ENCODE measurements around the gene PTPDC1. TPM values are rescaled to one million over a fixed set of nuclear protein-coding genes. Genes with fewer than 3 reads are reported as not detected.
A peak's percentile ranks its signal among the peaks of the same experiment; 100 is the strongest.

PTPDC1 gene
- total and polyA plus RNA-seq, 4 donors = 9.3 to 27.0 (median 11.2) TPM

DNA sequence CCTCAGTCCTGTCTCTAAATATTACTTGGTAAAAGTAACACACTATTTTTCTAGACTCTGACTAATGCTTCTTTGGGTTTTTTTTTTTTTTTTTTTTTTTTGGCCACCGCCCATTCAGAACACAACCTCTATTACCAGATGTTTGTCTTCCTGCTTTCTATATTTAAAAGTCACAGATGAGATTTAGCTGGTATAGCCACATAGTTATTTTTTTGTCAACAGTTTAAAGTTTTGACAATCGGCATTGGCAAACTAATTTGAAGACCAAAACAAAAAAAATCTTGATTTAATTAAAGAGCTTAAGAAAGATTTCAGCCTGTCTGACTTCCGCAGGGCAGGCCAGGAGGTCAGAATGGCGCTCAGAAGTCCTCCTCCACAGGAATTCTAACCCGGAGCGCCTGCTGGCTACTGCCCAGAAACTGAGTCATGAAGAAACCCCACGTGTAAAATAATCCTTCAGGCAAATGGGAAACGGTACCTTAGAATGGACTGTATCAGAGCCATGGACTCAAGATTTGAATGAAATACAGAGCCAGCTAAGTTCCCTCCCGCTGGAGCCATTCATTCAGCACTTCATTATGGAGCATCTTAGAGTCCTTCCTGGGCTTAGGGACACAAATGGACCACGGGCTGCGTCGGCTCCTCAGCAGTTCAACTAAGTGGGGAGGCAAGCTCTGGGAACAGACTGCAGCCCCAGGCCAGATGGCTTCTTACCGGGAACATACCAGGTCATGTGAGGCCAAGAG, 55.6 kb downstream of the PTPDC1 start:
- peak in 2 of 6 donors; percentile 15 to 81 for DNase-seq (ENCODE audit: low read depth in 4 of 6, low spot score in 6 of 6)
- WGBS (ENCODE audit: insufficient coverage) = 41% methylated on average over 10 of the region's 13 CpGs
- Histone ChIP-seq H3K27me3 (ENCODE audit: control insufficient read depth, insufficient read depth, low read length) (no peaks in the 10 kb centered on the region), H3K9me3 (ENCODE audit: control insufficient read depth, insufficient read depth, low read length) (no peaks in the 10 kb centered on the region), H3K4me1 (ENCODE audit: control insufficient read depth, insufficient read depth, low read length) (peaks cover 13% of the 10 kb centered on the region), H3K27ac (ENCODE audit: low read depth, low read length) (peak overlapping the region; percentile 37), H3K4me3 (ENCODE audit: low read depth, low read length) (no peak overlapping the region), H3K36me3 (ENCODE audit: control insufficient read depth, insufficient read depth, low read length) (no peaks in the 10 kb centered on the region)

GRCh38 chr9:94140418-94140780, 56.1 kb downstream of the PTPDC1 start:
- 100% methylated on average over 1 of the region's 4 CpGs for WGBS (ENCODE audit: insufficient coverage)
- Histone ChIP-seq H3K4me3 (ENCODE audit: low read depth, low read length) (no peak overlapping the region), H3K9me3 (ENCODE audit: control insufficient read depth, insufficient read depth, low read length) (no peaks in the 10 kb centered on the region), H3K27ac (ENCODE audit: low read depth, low read length) (peak overlapping the region; percentile 37), H3K27me3 (ENCODE audit: control insufficient read depth, insufficient read depth, low read length) (no peaks in the 10 kb centered on the region), H3K36me3 (ENCODE audit: control insufficient read depth, insufficient read depth, low read length) (no peaks in the 10 kb centered on the region), H3K4me1 (ENCODE audit: control insufficient read depth, insufficient read depth, low read length) (peaks cover 13% of the 10 kb centered on the region)
- no peak for DNase-seq (ENCODE audit: low read depth in 4 of 6, low spot score in 6 of 6)

GRCh38 chr9:94140791-94141790, 56.8 kb downstream of the PTPDC1 start:
- 73% methylated on average over 13 of the region's 13 CpGs for WGBS (ENCODE audit: insufficient coverage)
- H3K9me3 ChIP-seq (ENCODE audit: control insufficient read depth, insufficient read depth, low read length) = no peaks in the 10 kb centered on the region
- H3K36me3 ChIP-seq (ENCODE audit: control insufficient read depth, insufficient read depth, low read length) = no peaks in the 10 kb centered on the region
- H3K27ac ChIP-seq (ENCODE audit: low read depth, low read length) = peak overlapping the region; percentile 3
- H3K4me1 ChIP-seq (ENCODE audit: control insufficient read depth, insufficient read depth, low read length) = peaks cover 13% of the 10 kb centered on the region
- H3K4me3 ChIP-seq (ENCODE audit: low read depth, low read length) = no peak overlapping the region
- H3K27me3 ChIP-seq (ENCODE audit: control insufficient read depth, insufficient read depth, low read length) = no peaks in the 10 kb centered on the region
- DNase-seq (ENCODE audit: low read depth in 4 of 6, low spot score in 6 of 6) = no peak

DNA sequence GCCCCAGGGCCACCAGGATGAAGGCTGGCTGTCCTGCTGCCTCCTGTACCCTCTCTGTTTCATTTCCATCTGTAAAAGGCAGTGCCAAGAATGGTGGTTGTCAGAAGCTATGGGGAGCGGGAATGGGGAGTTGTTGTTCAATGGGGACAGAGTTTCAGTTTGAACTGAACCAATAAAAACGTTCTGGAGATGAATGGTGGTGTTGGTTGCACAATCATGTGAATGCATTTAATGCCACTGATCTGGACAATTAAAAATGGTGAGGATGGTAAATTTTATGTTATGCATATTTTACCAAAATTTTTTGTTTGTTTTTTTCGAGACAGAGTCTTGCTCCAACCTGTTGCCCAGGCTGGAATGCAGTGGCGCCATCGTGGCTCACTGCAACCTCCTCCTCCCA, 58.1 kb downstream of the PTPDC1 start:
- Histone ChIP-seq H3K9me3 (ENCODE audit: control insufficient read depth, insufficient read depth, low read length) (no peaks in the 10 kb centered on the region), H3K4me1 (ENCODE audit: control insufficient read depth, insufficient read depth, low read length) (peaks cover 13% of the 10 kb centered on the region), H3K27ac (ENCODE audit: low read depth, low read length) (no peak overlapping the region), H3K36me3 (ENCODE audit: control insufficient read depth, insufficient read depth, low read length) (no peaks in the 10 kb centered on the region), H3K27me3 (ENCODE audit: control insufficient read depth, insufficient read depth, low read length) (no peaks in the 10 kb centered on the region), H3K4me3 (ENCODE audit: low read depth, low read length) (no peak overlapping the region)
- 96% methylated on average over 5 of the region's 5 CpGs for WGBS (ENCODE audit: insufficient coverage)
- DNase-seq (ENCODE audit: low read depth in 4 of 6, low spot score in 6 of 6) = no peak

DNA sequence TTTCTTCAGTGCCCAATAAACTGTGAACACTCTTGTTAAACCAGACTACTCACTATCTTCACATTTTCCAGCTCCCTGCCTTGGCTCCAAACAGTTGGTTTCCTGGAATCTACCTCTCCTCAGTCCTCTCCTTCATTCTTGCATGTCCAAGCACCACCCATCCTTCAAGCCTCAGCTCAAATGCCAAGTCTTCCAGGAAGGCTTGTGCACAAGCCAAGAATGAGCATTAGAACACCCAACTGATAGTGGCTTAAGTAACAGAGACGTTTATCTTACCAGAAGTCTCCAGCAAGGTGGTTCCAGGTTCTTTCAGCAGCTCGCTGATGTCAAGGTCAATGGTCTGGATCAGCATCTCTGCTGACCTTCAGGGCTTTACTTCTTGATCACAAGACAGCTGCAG, 60.1 kb downstream of the PTPDC1 start:
- H3K36me3 ChIP-seq (ENCODE audit: control insufficient read depth, insufficient read depth, low read length) = no peaks in the 10 kb centered on the region
- H3K4me3 ChIP-seq (ENCODE audit: low read depth, low read length) = no peak overlapping the region
- WGBS (ENCODE audit: insufficient coverage) = 79% methylated on average over 2 of the region's 2 CpGs
- H3K27ac ChIP-seq (ENCODE audit: low read depth, low read length) = no peak overlapping the region
- H3K9me3 ChIP-seq (ENCODE audit: control insufficient read depth, insufficient read depth, low read length) = no peaks in the 10 kb centered on the region
- peaks cover 13% of the 10 kb centered on the region for H3K4me1 ChIP-seq (ENCODE audit: control insufficient read depth, insufficient read depth, low read length)
- H3K27me3 ChIP-seq (ENCODE audit: control insufficient read depth, insufficient read depth, low read length) = no peaks in the 10 kb centered on the region
- DNase-seq (ENCODE audit: low read depth in 4 of 6, low spot score in 6 of 6) = peak in 1 of 6 donors; percentile 39

GRCh38 chr9:94145640-94146039, 61.4 kb downstream of the PTPDC1 start:
- H3K4me1 ChIP-seq (ENCODE audit: control insufficient read depth, insufficient read depth, low read length) = peaks cover 19% of the 10 kb centered on the region
- H3K36me3 ChIP-seq (ENCODE audit: control insufficient read depth, insufficient read depth, low read length) = no peaks in the 10 kb centered on the region
- H3K27me3 ChIP-seq (ENCODE audit: control insufficient read depth, insufficient read depth, low read length) = no peaks in the 10 kb centered on the region
- 70% methylated on average over 2 of the region's 5 CpGs for WGBS (ENCODE audit: insufficient coverage)
- H3K4me3 ChIP-seq (ENCODE audit: low read depth, low read length) = no peak overlapping the region
- no peak overlapping the region for H3K27ac ChIP-seq (ENCODE audit: low read depth, low read length)
- DNase-seq (ENCODE audit: low read depth in 4 of 6, low spot score in 6 of 6) = no peak
- H3K9me3 ChIP-seq (ENCODE audit: control insufficient read depth, insufficient read depth, low read length) = no peaks in the 10 kb centered on the region

GRCh38 chr9:94147776-94148175, 63.5 kb downstream of the PTPDC1 start:
- Histone ChIP-seq H3K9me3 (ENCODE audit: control insufficient read depth, insufficient read depth, low read length) (no peaks in the 10 kb centered on the region), H3K4me1 (ENCODE audit: control insufficient read depth, insufficient read depth, low read length) (peaks cover 10% of the 10 kb centered on the region), H3K27ac (ENCODE audit: low read depth, low read length) (no peak overlapping the region), H3K27me3 (ENCODE audit: control insufficient read depth, insufficient read depth, low read length) (no peaks in the 10 kb centered on the region), H3K4me3 (ENCODE audit: low read depth, low read length) (no peak overlapping the region), H3K36me3 (ENCODE audit: control insufficient read depth, insufficient read depth, low read length) (no peaks in the 10 kb centered on the region)
- 92% methylated on average over 13 of the region's 13 CpGs for WGBS (ENCODE audit: insufficient coverage)
- DNase-seq (ENCODE audit: low read depth in 4 of 6, low spot score in 6 of 6) = no peak

DNA sequence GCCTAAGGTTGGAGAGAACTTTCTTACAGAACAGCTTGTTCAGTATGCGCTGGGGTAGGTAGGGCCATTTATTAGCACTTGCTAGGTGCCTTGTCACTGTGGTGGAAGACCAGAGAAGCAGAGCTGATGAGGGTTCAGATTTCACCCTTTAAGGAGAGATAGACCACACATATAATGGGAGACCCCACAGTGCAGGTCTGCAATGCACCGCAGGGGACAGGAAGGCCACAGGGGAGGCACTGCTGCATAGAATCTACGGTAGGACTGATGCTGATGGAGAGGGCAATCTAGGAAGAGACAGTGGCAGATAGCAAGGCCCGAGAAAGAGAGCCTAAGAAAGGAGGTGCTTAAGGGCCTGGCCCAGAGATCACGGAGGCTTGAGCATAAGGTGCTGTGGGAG, 64.2 kb downstream of the PTPDC1 start:
- no peak for DNase-seq (ENCODE audit: low read depth in 4 of 6, low spot score in 6 of 6)
- Histone ChIP-seq H3K4me3 (ENCODE audit: low read depth, low read length) (no peak overlapping the region), H3K9me3 (ENCODE audit: control insufficient read depth, insufficient read depth, low read length) (no peaks in the 10 kb centered on the region), H3K36me3 (ENCODE audit: control insufficient read depth, insufficient read depth, low read length) (no peaks in the 10 kb centered on the region), H3K4me1 (ENCODE audit: control insufficient read depth, insufficient read depth, low read length) (peaks cover 10% of the 10 kb centered on the region), H3K27ac (ENCODE audit: low read depth, low read length) (no peak overlapping the region), H3K27me3 (ENCODE audit: control insufficient read depth, insufficient read depth, low read length) (no peaks in the 10 kb centered on the region)
- WGBS (ENCODE audit: insufficient coverage) = 68% methylated on average over 5 of the region's 5 CpGs

DNA sequence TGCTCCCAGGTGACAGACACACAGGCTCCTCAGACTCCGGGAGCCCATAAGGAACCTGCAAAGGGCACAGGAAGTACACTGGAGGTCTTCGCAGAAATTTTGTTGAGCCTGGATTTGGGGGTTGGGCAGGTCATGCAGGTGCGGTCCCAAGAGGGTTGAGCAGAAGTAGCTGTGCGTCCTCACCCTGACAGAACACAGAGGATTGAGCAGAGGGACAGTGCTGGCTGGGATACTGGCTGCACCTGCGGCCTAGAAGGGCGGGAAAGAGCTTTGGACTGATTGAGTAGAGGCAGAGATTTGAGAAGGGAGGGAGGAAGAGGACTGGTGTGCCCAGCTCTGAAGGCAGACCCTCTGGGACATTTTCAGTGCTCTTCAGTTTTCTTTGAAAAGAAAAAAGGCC, 65.4 kb downstream of the PTPDC1 start:
- peaks cover 3% of the 10 kb centered on the region for H3K9me3 ChIP-seq (ENCODE audit: control insufficient read depth, insufficient read depth, low read length)
- no peaks in the 10 kb centered on the region for H3K36me3 ChIP-seq (ENCODE audit: control insufficient read depth, insufficient read depth, low read length)
- no peaks in the 10 kb centered on the region for H3K27me3 ChIP-seq (ENCODE audit: control insufficient read depth, insufficient read depth, low read length)
- DNase-seq (ENCODE audit: low read depth in 4 of 6, low spot score in 6 of 6) = peak in 1 of 6 donors; percentile 18
- peaks cover 10% of the 10 kb centered on the region for H3K4me1 ChIP-seq (ENCODE audit: control insufficient read depth, insufficient read depth, low read length)
- no peak overlapping the region for H3K27ac ChIP-seq (ENCODE audit: low read depth, low read length)
- WGBS (ENCODE audit: insufficient coverage) = 69% methylated on average over 6 of the region's 6 CpGs
- no peak overlapping the region for H3K4me3 ChIP-seq (ENCODE audit: low read depth, low read length)
